Brain microvascular endothelial cell (primary cell): Measurements from ENCODE around the gene COMMD2.

Experiments
- DNase-seq: peaks from one replicate; pipeline ENCODE4 v3.0.0-alpha.2; 2020
- H3K27ac ChIP-seq: fragments of 250-450 bp; sonication (Bioruptor Pico); 2 replicates; pipeline ENCODE4 v1.5.1; 2020; ENCODE audit warnings: mild to moderate bottlenecking, moderate library complexity
- H3K27me3 ChIP-seq: fragments of 250-450 bp; sonication (Bioruptor Pico); replicated peaks from 2 replicates; pipeline ENCODE4 v1.5.1; 2020; ENCODE audit warnings: mild to moderate bottlenecking
- H3K36me3 ChIP-seq: fragments of 250-450 bp; sonication (Bioruptor Pico); replicated peaks from 2 replicates; pipeline ENCODE4 v1.5.1; 2020; ENCODE audit warnings: mild to moderate bottlenecking
- H3K4me3 ChIP-seq: 2 replicates; pipeline ENCODE4 v1.5.1; 2011; ENCODE audit warnings: low read depth, mild to moderate bottlenecking, control low read depth, low read length, moderate library complexity
- in situ Hi-C: cut with HindIII; loops from 2 replicates; pipeline ENCODE4 v1.10.0; 2017; ENCODE audit warnings: low sequenced_read_pairs, low pct_ligation_motif_present
- TF ChIP-seq, protein P1 (sequence below): IDR thresholded peaks from 2 replicates; pipeline ENCODE4 v1.5.1; 2011; ENCODE audit warnings: low read depth, mild to moderate bottlenecking, moderate library complexity, low read length, control low read depth, inconsistent platforms; ENCODE audit errors: missing control alignments

The COMMD2 gene

DNA sequence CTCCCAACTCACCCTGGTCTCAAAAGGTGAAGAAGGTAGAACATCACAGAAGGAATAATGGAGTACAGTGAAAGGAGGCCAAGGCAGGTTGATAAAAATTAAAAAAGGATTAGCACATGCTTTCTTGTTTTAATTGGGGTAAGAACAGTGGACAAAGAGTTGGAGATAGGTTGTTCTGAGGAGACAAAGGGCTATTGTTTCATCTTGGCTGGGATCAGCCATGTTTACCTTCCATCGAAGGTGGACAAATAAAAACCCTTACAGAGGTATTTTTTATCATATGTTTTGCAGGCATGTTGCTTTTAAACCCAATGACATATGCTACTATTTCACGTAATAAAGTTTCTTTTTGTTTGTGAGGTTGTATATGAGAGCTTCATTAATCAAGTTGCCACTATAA, 12.9 kb downstream of the COMMD2 start:
- Histone ChIP-seq H3K27ac (no peak overlapping the region), H3K4me3 (no peak overlapping the region), H3K27me3 (no peaks in the 10 kb centered on the region), H3K36me3 (peaks cover 10% of the 10 kb centered on the region)
- no peak for DNase-seq
- in situ Hi-C loops: loop anchor here (25.0 kb wide), 1 partner anchor 227 kb away; no protein-coding TSS in a partner anchor
- TF ChIP-seq, protein P1, sequence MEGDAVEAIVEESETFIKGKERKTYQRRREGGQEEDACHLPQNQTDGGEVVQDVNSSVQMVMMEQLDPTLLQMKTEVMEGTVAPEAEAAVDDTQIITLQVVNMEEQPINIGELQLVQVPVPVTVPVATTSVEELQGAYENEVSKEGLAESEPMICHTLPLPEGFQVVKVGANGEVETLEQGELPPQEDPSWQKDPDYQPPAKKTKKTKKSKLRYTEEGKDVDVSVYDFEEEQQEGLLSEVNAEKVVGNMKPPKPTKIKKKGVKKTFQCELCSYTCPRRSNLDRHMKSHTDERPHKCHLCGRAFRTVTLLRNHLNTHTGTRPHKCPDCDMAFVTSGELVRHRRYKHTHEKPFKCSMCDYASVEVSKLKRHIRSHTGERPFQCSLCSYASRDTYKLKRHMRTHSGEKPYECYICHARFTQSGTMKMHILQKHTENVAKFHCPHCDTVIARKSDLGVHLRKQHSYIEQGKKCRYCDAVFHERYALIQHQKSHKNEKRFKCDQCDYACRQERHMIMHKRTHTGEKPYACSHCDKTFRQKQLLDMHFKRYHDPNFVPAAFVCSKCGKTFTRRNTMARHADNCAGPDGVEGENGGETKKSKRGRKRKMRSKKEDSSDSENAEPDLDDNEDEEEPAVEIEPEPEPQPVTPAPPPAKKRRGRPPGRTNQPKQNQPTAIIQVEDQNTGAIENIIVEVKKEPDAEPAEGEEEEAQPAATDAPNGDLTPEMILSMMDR: no peak

- Histone ChIP-seq H3K4me3 (no peak overlapping the region), H3K27ac (no peak overlapping the region), H3K27me3 (no peaks in the 10 kb centered on the region), H3K36me3 (peaks cover 10% of the 10 kb centered on the region)
- in situ Hi-C loops: loop anchor here (25.0 kb wide), 1 partner anchor 227 kb away; no protein-coding TSS in a partner anchor
- TF ChIP-seq, protein P1: no peak
- no peak for DNase-seq
These were observed 13.4 kb downstream of the COMMD2 start for GRCh38 chr3:149738876-149739275.

- no peak overlapping the region for H3K4me3 ChIP-seq
- in situ Hi-C loops: loop anchor here (25.0 kb wide), 1 partner anchor 225 kb away; no protein-coding TSS in a partner anchor
- H3K27ac ChIP-seq: no peak overlapping the region
- DNase-seq: no peak
- TF ChIP-seq, protein P1: no peak
- no peaks in the 10 kb centered on the region for H3K27me3 ChIP-seq
- peaks cover 10% of the 10 kb centered on the region for H3K36me3 ChIP-seq
These were observed 15.4 kb downstream of the COMMD2 start for GRCh38 chr3:149736953-149737205.

DNA sequence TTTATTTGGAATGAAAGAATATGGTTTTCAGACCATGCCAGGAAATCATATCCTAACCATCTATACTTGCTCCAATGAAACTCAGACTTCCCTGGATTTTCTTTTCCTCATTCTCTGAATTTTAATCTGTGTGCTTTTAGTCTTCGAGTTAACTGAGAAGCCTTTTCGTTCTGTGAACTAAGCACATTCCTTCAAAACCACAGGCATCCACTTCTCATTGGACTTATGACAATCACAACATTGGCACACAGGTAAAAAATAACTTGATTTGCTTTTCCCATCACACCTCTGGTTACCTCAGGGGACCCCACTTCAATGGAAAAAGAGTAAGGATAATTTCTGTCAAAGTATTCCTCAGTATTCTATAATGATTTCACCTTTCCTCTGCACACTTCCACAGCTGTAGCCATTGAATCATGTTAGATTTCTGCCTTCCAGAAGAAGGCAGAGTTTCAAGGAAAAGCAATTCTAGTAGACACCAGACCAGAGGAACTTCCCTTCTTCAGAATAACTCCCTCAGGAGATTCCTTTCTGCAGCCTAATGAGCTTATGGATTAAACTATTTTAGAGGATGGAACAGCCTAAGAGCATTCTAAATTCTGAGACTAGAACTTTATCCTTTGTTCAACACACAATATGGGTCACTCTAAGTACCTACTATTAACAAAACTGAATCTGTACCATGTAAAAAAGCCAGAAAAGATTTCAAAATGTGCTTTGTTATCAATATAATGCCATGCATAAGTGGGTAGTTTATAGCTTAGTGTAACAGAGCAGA, 15.9 kb downstream of the COMMD2 start:
- peak; percentile 19 for DNase-seq
- TF ChIP-seq, protein P1: no peak
- no peak overlapping the region for H3K27ac ChIP-seq
- in situ Hi-C loops: loop anchor here (25.0 kb wide), 1 partner anchor 224 kb away; no protein-coding TSS in a partner anchor
- no peaks in the 10 kb centered on the region for H3K27me3 ChIP-seq
- H3K4me3 ChIP-seq: no peak overlapping the region
- H3K36me3 ChIP-seq: peaks cover 9% of the 10 kb centered on the region

DNA sequence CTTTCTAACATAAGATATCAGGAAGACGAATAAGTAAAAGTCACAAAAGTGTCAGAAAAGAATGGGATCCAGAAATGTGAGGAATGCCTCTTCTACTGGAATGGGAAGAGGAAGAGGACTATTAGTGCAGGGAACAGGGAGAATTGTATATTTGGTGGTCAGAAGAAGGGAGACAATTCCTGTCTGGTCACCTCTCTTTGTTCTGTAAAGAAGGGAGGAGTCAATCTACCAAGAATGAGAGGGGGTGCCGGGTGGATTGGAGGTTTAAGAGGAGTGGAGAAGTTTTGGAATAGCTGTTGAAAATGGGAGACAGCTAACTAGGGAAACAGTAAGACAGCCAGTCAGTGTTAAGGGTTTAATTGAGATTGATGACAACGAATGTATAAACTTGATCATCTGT, 20.1 kb downstream of the COMMD2 start:
- TF ChIP-seq, protein P1: no peak
- Histone ChIP-seq H3K27me3 (no peaks in the 10 kb centered on the region), H3K4me3 (no peak overlapping the region), H3K27ac (no peak overlapping the region), H3K36me3 (no peaks in the 10 kb centered on the region)
- in situ Hi-C loops: loop anchor here (25.0 kb wide), 1 partner anchor 220 kb away; no protein-coding TSS in a partner anchor
- DNase-seq: no peak
